ENCODE results near the gene UGT1A10. TPM values are rescaled to one million over a fixed set of nuclear protein-coding genes. Genes with fewer than 3 reads are reported as not detected.

UGT1A10 gene
- polyA plus RNA-seq, 1 donor from 2014 or later: not detected

- H3K4me2 ChIP-seq (ENCODE audit: low read length): no peak overlapping the region
- H3K27ac ChIP-seq (ENCODE audit: low read length): no peak overlapping the region
- no peak overlapping the region for H3K9ac ChIP-seq (ENCODE audit: low read length)
- H4K20me1 ChIP-seq (ENCODE audit: insufficient read depth): no peaks in the 10 kb centered on the region
- no peaks in the 10 kb centered on the region for H3K9me2 ChIP-seq (ENCODE audit: insufficient read depth, low read length)
- no peaks in the 10 kb centered on the region for H3K79me2 ChIP-seq (replicated peaks; ENCODE audit: insufficient read depth, low read length)
- H3F3A ChIP-seq (ENCODE audit: insufficient read depth, low read length, poor library complexity, severe bottlenecking): no peaks in the 10 kb centered on the region
- no peaks in the 10 kb centered on the region for H3K27me3 ChIP-seq (ENCODE audit: insufficient read depth, low read depth, low read length)
- H3K36me3 ChIP-seq (ENCODE audit: insufficient read depth, low read length): no peaks in the 10 kb centered on the region
- TF ChIP-seq EZH2 (IDR thresholded peaks at IDR 0.05; ENCODE audit: borderline replicate concordance, insufficient read depth, low read length, poor library complexity, severe bottlenecking) (no peak), MXI1 (conservative IDR thresholded peaks at IDR 0.05; ENCODE audit: poor library complexity, severe bottlenecking) (no peak), EP300 (conservative IDR thresholded peaks at IDR 0.05; ENCODE audit: poor library complexity, severe bottlenecking) (no peak), SMC3 (conservative IDR thresholded peaks at IDR 0.05; ENCODE audit: poor library complexity) (no peak), TAF1 (IDR thresholded peaks at IDR 0.05; ENCODE audit: low read depth) (no peak), POLR2AphosphoS5 (IDR thresholded peaks at IDR 0.05) (no peak), RAD21 (conservative IDR thresholded peaks at IDR 0.05) (no peak), CTCF (IDR thresholded peaks at IDR 0.05; ENCODE audit: poor library complexity, severe bottlenecking) (no peak), REST (IDR thresholded peaks at IDR 0.05; ENCODE audit: borderline replicate concordance) (no peak)
- H3K9me3 ChIP-seq (ENCODE audit: low read length): no peaks in the 10 kb centered on the region
- H2AFZ ChIP-seq (ENCODE audit: low read depth, low read length): no peak overlapping the region
- no peak overlapping the region for H3K4me3 ChIP-seq (ENCODE audit: low read length)
Observed at GRCh38 chr2:233821196-233821595, 184.9 kb downstream of the UGT1A10 start.

- Histone ChIP-seq H3K9ac (ENCODE audit: low read length) (no peak overlapping the region), H3F3A (ENCODE audit: insufficient read depth, low read length, poor library complexity, severe bottlenecking) (no peaks in the 10 kb centered on the region), H3K9me3 (ENCODE audit: low read length) (no peaks in the 10 kb centered on the region), H3K36me3 (ENCODE audit: insufficient read depth, low read length) (no peaks in the 10 kb centered on the region), H4K20me1 (ENCODE audit: insufficient read depth) (no peaks in the 10 kb centered on the region), H3K4me2 (ENCODE audit: low read length) (no peak overlapping the region), H3K4me3 (ENCODE audit: low read length) (no peak overlapping the region), H3K27me3 (ENCODE audit: insufficient read depth, low read depth, low read length) (no peaks in the 10 kb centered on the region), H3K27ac (ENCODE audit: low read length) (no peak overlapping the region), H3K9me2 (ENCODE audit: insufficient read depth, low read length) (no peaks in the 10 kb centered on the region), H2AFZ (ENCODE audit: low read depth, low read length) (no peak overlapping the region), H3K79me2 (replicated peaks; ENCODE audit: insufficient read depth, low read length) (no peaks in the 10 kb centered on the region)
- TF ChIP-seq REST (IDR thresholded peaks at IDR 0.05; ENCODE audit: borderline replicate concordance): no peak
- no peak for TF ChIP-seq EP300 (conservative IDR thresholded peaks at IDR 0.05; ENCODE audit: poor library complexity, severe bottlenecking)
- TF ChIP-seq TAF1 (IDR thresholded peaks at IDR 0.05; ENCODE audit: low read depth): no peak
- TF ChIP-seq MXI1 (conservative IDR thresholded peaks at IDR 0.05; ENCODE audit: poor library complexity, severe bottlenecking): no peak
- TF ChIP-seq CTCF (IDR thresholded peaks at IDR 0.05; ENCODE audit: poor library complexity, severe bottlenecking): no peak
- TF ChIP-seq EZH2 (IDR thresholded peaks at IDR 0.05; ENCODE audit: borderline replicate concordance, insufficient read depth, low read length, poor library complexity, severe bottlenecking): no peak
- TF ChIP-seq RAD21 (conservative IDR thresholded peaks at IDR 0.05): no peak
- TF ChIP-seq POLR2AphosphoS5 (IDR thresholded peaks at IDR 0.05): no peak
- no peak for TF ChIP-seq SMC3 (conservative IDR thresholded peaks at IDR 0.05; ENCODE audit: poor library complexity)
Observed at GRCh38 chr2:233821709-233822100, 185.5 kb downstream of the UGT1A10 start.

Data from neural cell (in vitro differentiated cells).